Lung (tissue), 12 donors: ENCODE measurements around the gene CDKN2B. TPM values are rescaled to one million over a fixed set of nuclear protein-coding genes. Genes with fewer than 3 reads are reported as not detected.

Source experiments
- ATAC-seq: fragments of 200-7000 bp; cut with Tn5 transposase; one replicate; pipeline ENCODE4 v1.9.1; 2020; ENCODE audit warnings: moderate number of reproducible peaks; ENCODE audit not compliant: insufficient read depth, low FRiP score
- DNase-seq, 3 donors: peaks; one replicate each; pipeline ENCODE4 v3.0.0-alpha.2; 2013 to 2017
- H3K27ac ChIP-seq, 2 donors: one replicate each; pipeline ENCODE4 v1.5.1; 2013; ENCODE audit warnings: mild to moderate bottlenecking in 2 of 2, moderate library complexity in 2 of 2, control low read depth in 1 of 2, inconsistent platforms in 1 of 2, low read depth in 1 of 2, low read length in 1 of 2
- H3K27me3 ChIP-seq, 3 donors: one replicate each; pipeline ENCODE4 v1.5.1; 2013; ENCODE audit warnings: low read length in 2 of 3; ENCODE audit not compliant: control insufficient read depth in 3 of 3, insufficient read depth in 3 of 3
- H3K36me3 ChIP-seq, 4 donors: one replicate each; pipeline ENCODE4 v1.5.1; 2013; ENCODE audit warnings: low read length in 4 of 4, mild to moderate bottlenecking in 1 of 4, moderate library complexity in 1 of 4; ENCODE audit not compliant: control insufficient read depth in 4 of 4, insufficient read depth in 4 of 4
- H3K4me1 ChIP-seq, 5 donors: one replicate each; pipeline ENCODE4 v1.5.1; 2013; ENCODE audit warnings: low read length in 5 of 5, mild to moderate bottlenecking in 2 of 5, moderate library complexity in 1 of 5; ENCODE audit not compliant: control insufficient read depth in 5 of 5, insufficient read depth in 5 of 5
- H3K4me3 ChIP-seq: one replicate; pipeline ENCODE4 v1.5.1; 2013; ENCODE audit warnings: mild to moderate bottlenecking, control low read depth, moderate library complexity
- H3K9ac ChIP-seq, 2 donors: one replicate each; pipeline ENCODE4 v1.5.1; 2013; ENCODE audit warnings: low read length in 2 of 2, control low read depth in 1 of 2; ENCODE audit not compliant: insufficient read depth in 1 of 2
- H3K9me3 ChIP-seq, 4 donors: one replicate each; pipeline ENCODE4 v1.5.1; 2013; ENCODE audit warnings: low read length in 3 of 4, mild to moderate bottlenecking in 1 of 4, moderate library complexity in 1 of 4; ENCODE audit not compliant: control insufficient read depth in 4 of 4, insufficient read depth in 3 of 4
- CTCF ChIP-seq: IDR thresholded peaks from 2 replicates; pipeline ENCODE4 v1.5.1; 2012; ENCODE audit warnings: mild to moderate bottlenecking; ENCODE audit errors: control extremely low read depth, extremely low read depth
- WGBS, 2 donors: extraction: QIAGEN DNeasy Blood & Tissue Kit; methylation state at CpG; one replicate each; pipeline ENCODE4 v1.1.7; 2013; 5-methylcytosine and 5-hydroxymethylcytosine counted together
- polyA plus RNA-seq, 2 donors: library from polyadenylated mRNA; stranded (reverse); fragments of 200-250 nt; gene quantifications; one replicate each; pipeline ENCODE4 v1.2.1, GENCODE V29; 2013
- total RNA-seq, 2 donors: library from RNA; depleted of rRNA in 1 of 2; stranded (reverse); fragments of >200 nt in 1 of 2; gene quantifications; one replicate each; pipeline ENCODE4 v1.2.1, GENCODE V29; 2014 to 2021
- donor health status: control.
- donor health status: control.
- donor health status: Bipolar disorder and iron deficiency.
- donor health status: healthy.
- donor health status: DM: yes; HTN: yes; CAD: no.

Gene CDKN2B
- total and polyA plus RNA-seq, 4 donors: 5.5 to 16.1 (median 11.2) TPM

- H3K4me1 ChIP-seq: peaks cover 0 to 11% (median 0%) of the 10 kb centered on the region in 5 donors
- H3K27me3 ChIP-seq: peaks cover 0 to 88% (median 79%) of the 10 kb centered on the region in 3 donors
- TF ChIP-seq CTCF: no peak
These were observed 11.1 kb downstream of the CDKN2B start for GRCh38 chr9:21998026-21998425.

GRCh38 chr9:21997480-21997879, 11.6 kb downstream of the CDKN2B start:
- peaks cover 0 to 88% (median 79%) of the 10 kb centered on the region in 3 donors for H3K27me3 ChIP-seq
- no peak for ATAC-seq

More at GRCh38 chr9:21998026-21998425, 11.1 kb downstream of the CDKN2B start:
- no peak overlapping the region for H3K9ac ChIP-seq
- no peaks in the 10 kb centered on the region for H3K36me3 ChIP-seq
- no peak overlapping the region for H3K27ac ChIP-seq
- WGBS, 2 donors: 68 to 91% methylated on average over 2 of the region's 2 CpGs
- ATAC-seq (no peak), DNase-seq (no peak)
- no peak overlapping the region for H3K4me3 ChIP-seq
- H3K9me3 ChIP-seq: peaks cover 0 to 2% (median 0%) of the 10 kb centered on the region in 4 donors

GRCh38 chr9:21996858-21997257, 12.2 kb downstream of the CDKN2B start:
- TF ChIP-seq CTCF: no peak
- no peak for ATAC-seq
- Histone ChIP-seq H3K36me3 (no peaks in the 10 kb centered on the region), H3K9ac (no peak overlapping the region), H3K4me1 (peaks cover 0 to 11% (median 0%) of the 10 kb centered on the region in 5 donors), H3K9me3 (peaks cover 0 to 2% (median 0%) of the 10 kb centered on the region in 4 donors), H3K27me3 (peaks cover 0 to 88% (median 73%) of the 10 kb centered on the region in 3 donors), H3K27ac (no peak overlapping the region), H3K4me3 (no peak overlapping the region)
- no peak for DNase-seq
- WGBS, 2 donors: 45 to 79% methylated on average over 5 of the region's 5 CpGs

More at GRCh38 chr9:21997480-21997879, 11.6 kb downstream of the CDKN2B start:
- TF ChIP-seq CTCF: no peak
- Histone ChIP-seq H3K4me3 (no peak overlapping the region), H3K9ac (no peak overlapping the region), H3K4me1 (peaks cover 0 to 11% (median 0%) of the 10 kb centered on the region in 5 donors), H3K27ac (no peak overlapping the region), H3K36me3 (no peaks in the 10 kb centered on the region), H3K9me3 (peaks cover 0 to 2% (median 0%) of the 10 kb centered on the region in 4 donors)
- WGBS, 2 donors: 69 to 89% methylated on average over 1 of the region's 1 CpG
- no peak for DNase-seq

GRCh38 chr9:21996438-21996837, 12.7 kb downstream of the CDKN2B start:
- H3K9ac ChIP-seq: no peak overlapping the region
- DNase-seq (no peak), ATAC-seq (no peak)
- no peak overlapping the region for H3K27ac ChIP-seq
- H3K27me3 ChIP-seq: peaks cover 0 to 88% (median 73%) of the 10 kb centered on the region in 3 donors
- WGBS, 2 donors: 29 to 67% methylated on average over 9 of the region's 9 CpGs
- peaks cover 0 to 2% (median 0%) of the 10 kb centered on the region in 4 donors for H3K9me3 ChIP-seq
- H3K36me3 ChIP-seq: no peaks in the 10 kb centered on the region
- peaks cover 0 to 11% (median 0%) of the 10 kb centered on the region in 5 donors for H3K4me1 ChIP-seq
- no peak overlapping the region for H3K4me3 ChIP-seq
- no peak for TF ChIP-seq CTCF
